ENCODE measurements around the gene PCAT7.
"Not testable (repeated sequence)": the region's sequence is repeated elsewhere in the genome, so short reads cannot be mapped to it uniquely, and the experiment has no call there.

The PCAT7 gene

GRCh38 chr9:94586316-94586715 lies 31.4 kb downstream of the PCAT7 start:
- ChIA-PET POLR2A (no interaction called here), CTCF (interaction anchor here (1.2 to 1.3 kb wide), 2 partner anchors 18 to 21 kb away, joined by 3 read pairs; no protein-coding TSS in a partner anchor)
- DNase-seq (ENCODE audit: extremely low spot score): no peak
- no peak for TF ChIP-seq CTCF (IDR thresholded peaks at IDR 0.05; ENCODE audit: control extremely low read depth, extremely low read depth, low read depth, missing control alignments)

GRCh38 chr9:94586814-94587213 lies 31.9 kb downstream of the PCAT7 start:
- no peak for DNase-seq (ENCODE audit: extremely low spot score)
- CTCF ChIA-PET: no interaction called here
- TF ChIP-seq CTCF (IDR thresholded peaks at IDR 0.05; ENCODE audit: control extremely low read depth, extremely low read depth, low read depth, missing control alignments): no peak
- POLR2A ChIA-PET: no interaction called here

- ChIA-PET CTCF (interaction anchor here (1.1 kb wide), 1 partner anchor 34 kb away, joined by 3 read pairs; the partner anchor contains the start of gene PCAT7), POLR2A (no interaction called here)
- no peak for TF ChIP-seq CTCF (IDR thresholded peaks at IDR 0.05; ENCODE audit: control extremely low read depth, extremely low read depth, low read depth, missing control alignments)
- DNase-seq (ENCODE audit: extremely low spot score): no peak
Observed at GRCh38 chr9:94588681-94589080, 33.8 kb downstream of the PCAT7 start.

GRCh38 chr9:94591046-94591545 lies 36.2 kb downstream of the PCAT7 start:
- CTCF ChIA-PET; POLR2A ChIA-PET; DNase-seq (ENCODE audit: extremely low spot score): not testable (repeated sequence)

- CTCF ChIA-PET: no interaction called here
- TF ChIP-seq CTCF (IDR thresholded peaks at IDR 0.05; ENCODE audit: control extremely low read depth, extremely low read depth, low read depth, missing control alignments): no peak
- no peak for DNase-seq (ENCODE audit: extremely low spot score)
- POLR2A ChIA-PET: no interaction called here
Observed at GRCh38 chr9:94591876-94592275, 37.0 kb downstream of the PCAT7 start.

- POLR2A ChIA-PET; DNase-seq (ENCODE audit: extremely low spot score): not testable (repeated sequence)
- CTCF ChIA-PET: interaction anchor here (0.6 kb wide), 1 partner anchor 12 kb away, joined by 3 read pairs; no protein-coding TSS in a partner anchor
Observed at GRCh38 chr9:94592683-94593082, 37.8 kb downstream of the PCAT7 start.

- CTCF ChIA-PET: no interaction called here
- TF ChIP-seq CTCF (IDR thresholded peaks at IDR 0.05; ENCODE audit: control extremely low read depth, extremely low read depth, low read depth, missing control alignments): no peak
- POLR2A ChIA-PET: no interaction called here
- no peak for DNase-seq (ENCODE audit: extremely low spot score)
Observed at GRCh38 chr9:94593459-94594345, 38.8 kb downstream of the PCAT7 start, which contains the start of gene FBP2. Gene FBP2 (minus strand): TSS chr9:94593824. CDS start chr9:94593726, 98 bp downstream.
